Activated CD8-positive, alpha-beta memory T cell treated with anti-CD3 and anti-CD28 coated beads, Interleukin-2, amount 10 ng/mL, durations not matched to agents 7 days and 5 days (primary cell): ENCODE results near the gene ANK3. TPM values are rescaled to one million over a fixed set of nuclear protein-coding genes. Genes with fewer than 3 reads are reported as not detected.

Source experiments
- ATAC-seq: fragments of 150-1000 bp; cut with Tn5 transposase; one replicate; pipeline ENCODE4 v1.10.0; 2021; ENCODE audit warnings: moderate library complexity
- CTCF ChIA-PET: fragments of 350-600 bp; sonication (Branson Sonifier 250); formaldehyde crosslinking; loops from one replicate; lab custom pipeline; 2021; ENCODE audit warnings: antibody characterized with exemption; lab: Charles Lee
- DNase-seq: peaks from one replicate; pipeline ENCODE4 v3.0.0-alpha.2; 2020
- H3K27ac Mint-ChIP-seq: one replicate; pipeline ENCODE4 v1.8.0; 2021; ENCODE audit warnings: mild to moderate bottlenecking, mixed read lengths
- H3K27me3 Mint-ChIP-seq: one replicate; pipeline ENCODE4 v1.8.0; 2021; ENCODE audit warnings: mixed read lengths
- H3K36me3 Mint-ChIP-seq: one replicate; pipeline ENCODE4 v1.8.0; 2021; ENCODE audit warnings: mild to moderate bottlenecking, mixed read lengths
- H3K4me1 Mint-ChIP-seq: one replicate; pipeline ENCODE4 v1.8.0; 2021; ENCODE audit warnings: mixed read lengths
- H3K4me3 Mint-ChIP-seq: one replicate; pipeline ENCODE4 v1.8.0; 2021; ENCODE audit warnings: mild to moderate bottlenecking, moderate library complexity, mixed read lengths
- H3K9me3 Mint-ChIP-seq: one replicate; pipeline ENCODE4 v1.8.0; 2022; ENCODE audit warnings: low read depth, mixed read lengths
- total RNA-seq, 2 experiments: library from RNA; stranded (reverse); gene quantifications; one replicate each; pipeline ENCODE4 v1.2.3, GENCODE V29; 2021

The ANK3 gene
- total RNA-seq, 2 experiments from 2014 or later: 2.9 to 10.6 TPM

DNA sequence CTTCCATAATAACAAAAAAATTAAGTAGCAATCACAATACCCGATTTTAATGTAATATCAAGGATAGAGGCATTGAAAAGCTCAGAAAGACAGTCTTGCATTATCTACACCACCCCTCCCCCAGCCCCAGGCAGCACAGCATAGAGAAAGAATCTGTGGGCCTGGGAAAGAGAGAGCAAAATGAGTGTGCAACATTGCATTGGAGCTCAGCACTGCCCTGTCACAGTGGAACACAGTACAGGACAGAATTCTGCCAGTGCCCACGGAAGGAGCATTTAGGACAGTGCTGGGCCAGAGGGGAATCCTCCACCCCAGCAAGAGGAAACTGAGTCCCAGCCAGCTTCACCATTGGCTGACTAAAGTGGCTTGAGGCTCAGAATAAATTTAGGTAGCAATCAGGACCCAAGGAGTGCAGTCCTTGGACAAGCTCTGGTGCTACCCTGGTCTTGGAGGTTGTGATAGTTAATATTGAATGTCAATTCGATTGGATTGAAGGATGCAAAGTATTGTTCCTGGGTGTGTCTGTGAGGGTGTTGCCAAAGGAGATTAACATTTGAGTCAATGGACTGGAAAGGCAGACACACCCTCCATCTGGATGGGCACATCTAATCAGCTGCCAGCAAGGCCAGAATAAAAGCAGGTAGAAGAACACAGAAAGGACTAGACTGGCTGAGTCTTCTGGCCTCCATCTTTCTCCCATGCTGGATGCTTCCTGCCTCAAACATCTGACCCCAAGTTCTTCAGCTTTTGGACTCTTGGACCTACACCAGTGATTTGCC, 234.4 kb downstream of the ANK3 start:
- no peak overlapping the region for H3K4me3 Mint-ChIP-seq
- no peaks in the 10 kb centered on the region for H3K36me3 Mint-ChIP-seq
- no peak overlapping the region for H3K27ac Mint-ChIP-seq
- H3K27me3 Mint-ChIP-seq: peaks cover 3% of the 10 kb centered on the region
- ATAC-seq (no peak), DNase-seq (no peak)
- H3K9me3 Mint-ChIP-seq: no peaks in the 10 kb centered on the region
- H3K4me1 Mint-ChIP-seq: no peaks in the 10 kb centered on the region
- CTCF ChIA-PET: no interaction called here

DNA sequence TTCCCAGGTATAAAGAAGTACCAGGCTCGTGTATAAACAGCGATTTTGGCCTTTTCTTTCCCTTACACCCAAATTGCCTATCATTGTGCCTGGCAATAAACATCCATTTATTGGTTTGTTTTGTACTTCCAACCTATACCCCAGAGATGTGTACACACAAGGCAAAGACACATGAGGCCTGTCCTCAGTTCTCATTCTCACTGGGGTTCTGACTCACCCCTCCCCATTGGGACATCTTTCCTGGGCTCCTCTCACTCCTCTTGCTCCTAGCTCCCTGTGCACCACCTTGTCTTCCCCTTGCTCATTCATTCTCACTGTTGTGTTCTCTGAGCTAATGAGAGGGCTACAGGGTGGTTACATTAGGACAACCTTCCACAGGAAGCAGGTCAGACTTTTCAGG, 240.7 kb downstream of the ANK3 start:
- ATAC-seq: no peak

DNA sequence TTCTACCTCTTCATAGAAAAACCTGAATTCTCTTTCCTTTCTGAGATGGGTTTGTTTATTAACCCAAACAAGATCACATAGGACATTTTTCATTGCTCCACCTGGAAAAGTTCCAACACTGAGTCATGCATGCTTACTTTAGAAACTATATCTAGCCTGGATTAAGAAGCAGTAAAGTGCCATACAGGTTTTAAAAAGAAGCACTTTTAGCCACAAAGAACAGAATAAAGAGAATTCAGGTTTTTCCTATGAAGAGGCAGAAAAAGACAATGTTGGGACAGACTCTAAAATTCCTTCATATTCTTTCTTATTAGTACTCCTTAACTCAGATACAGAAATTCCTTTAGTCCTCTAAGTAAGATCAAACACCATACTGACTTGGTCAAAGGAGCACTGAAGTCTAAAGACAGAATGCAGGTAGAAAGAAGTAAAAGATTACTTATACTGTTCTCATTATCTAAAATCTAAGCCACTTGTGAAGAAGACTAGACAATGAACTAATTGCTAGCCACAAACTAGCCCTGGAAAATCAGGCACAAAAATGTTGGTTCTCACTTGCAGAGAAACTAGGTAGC, 241.3 kb downstream of the ANK3 start:
- peaks cover 3% of the 10 kb centered on the region for H3K27me3 Mint-ChIP-seq
- DNase-seq (no peak), ATAC-seq (no peak)
- H3K9me3 Mint-ChIP-seq: no peaks in the 10 kb centered on the region
- H3K4me3 Mint-ChIP-seq: no peak overlapping the region
- no peaks in the 10 kb centered on the region for H3K36me3 Mint-ChIP-seq
- no peak overlapping the region for H3K27ac Mint-ChIP-seq
- H3K4me1 Mint-ChIP-seq: no peaks in the 10 kb centered on the region
- CTCF ChIA-PET: interaction anchor here (1.1 kb wide), 1 partner anchor 12 kb away, joined by 3 read pairs; no protein-coding TSS in a partner anchor

More for the DNA sequence above, 240.7 kb downstream of the ANK3 start:
- no peak for DNase-seq
- no peak overlapping the region for H3K4me3 Mint-ChIP-seq
- H3K27me3 Mint-ChIP-seq: peaks cover 3% of the 10 kb centered on the region
- CTCF ChIA-PET: interaction anchor here (1.1 kb wide), 1 partner anchor 13 kb away, joined by 3 read pairs; no protein-coding TSS in a partner anchor
- H3K27ac Mint-ChIP-seq: no peak overlapping the region
- no peaks in the 10 kb centered on the region for H3K4me1 Mint-ChIP-seq
- no peaks in the 10 kb centered on the region for H3K36me3 Mint-ChIP-seq
- H3K9me3 Mint-ChIP-seq: no peaks in the 10 kb centered on the region

DNA sequence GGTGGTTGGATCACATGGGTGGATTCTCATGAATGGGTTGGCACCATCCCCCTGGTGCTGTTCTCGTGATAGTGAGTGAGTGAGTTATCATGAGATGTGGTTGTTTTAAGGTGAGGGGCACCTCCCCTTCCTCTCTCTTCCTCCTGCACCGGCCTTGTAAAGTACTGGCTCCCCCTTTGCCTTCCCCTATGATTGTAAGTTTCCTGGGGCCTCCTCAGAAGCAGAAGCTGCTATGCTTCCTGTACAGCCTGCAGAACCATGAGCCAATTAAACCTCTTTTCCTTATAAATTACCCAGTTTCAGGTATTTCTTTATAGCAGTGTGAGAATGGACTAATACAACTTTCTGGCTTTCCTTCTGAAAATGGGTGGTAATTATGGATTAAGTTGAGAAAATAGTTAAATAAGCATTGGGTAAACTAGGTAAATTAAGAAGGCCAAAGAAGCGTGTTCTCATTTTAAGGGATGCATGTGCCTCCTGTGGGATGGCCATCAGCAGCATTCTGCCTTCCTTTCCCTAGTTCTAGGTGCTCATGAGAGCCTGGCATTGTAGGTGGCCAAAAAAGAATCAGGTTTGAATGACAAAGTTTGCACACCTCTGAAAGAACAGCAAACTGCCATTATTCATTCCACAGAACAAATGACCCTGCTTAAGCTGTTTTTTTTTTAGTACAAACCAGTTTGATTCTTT, 242.0 kb downstream of the ANK3 start:
- Mint-ChIP-seq H3K27me3 (no peaks in the 10 kb centered on the region), H3K4me1 (no peaks in the 10 kb centered on the region), H3K36me3 (no peaks in the 10 kb centered on the region), H3K4me3 (no peak overlapping the region), H3K9me3 (no peaks in the 10 kb centered on the region), H3K27ac (no peak overlapping the region)
- CTCF ChIA-PET: no interaction called here
- ATAC-seq (no peak), DNase-seq (no peak)

DNA sequence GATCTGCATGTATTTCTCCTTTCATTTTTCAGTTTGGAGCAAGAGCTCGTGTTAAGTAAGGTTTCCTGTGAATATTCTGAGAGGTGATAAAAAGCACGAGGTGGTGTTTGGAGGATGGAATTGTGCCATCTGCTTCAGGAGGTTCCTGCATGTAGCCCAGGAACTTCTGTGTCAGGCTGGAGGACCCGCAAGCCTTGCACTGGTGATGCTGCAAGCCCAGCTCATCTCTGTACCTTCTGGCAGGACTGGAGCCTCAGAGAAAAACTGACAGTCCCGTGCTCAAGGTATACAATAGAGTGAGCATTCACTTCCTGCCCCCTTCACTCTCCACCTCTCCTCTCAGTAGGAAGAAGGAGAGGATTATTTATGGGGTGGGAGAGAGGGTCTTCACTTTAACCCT, 242.7 kb downstream of the ANK3 start:
- H3K27me3 Mint-ChIP-seq: no peaks in the 10 kb centered on the region
- H3K9me3 Mint-ChIP-seq: no peaks in the 10 kb centered on the region
- H3K27ac Mint-ChIP-seq: no peak overlapping the region
- DNase-seq (no peak), ATAC-seq (no peak)
- CTCF ChIA-PET: no interaction called here
- H3K4me1 Mint-ChIP-seq: no peaks in the 10 kb centered on the region
- H3K4me3 Mint-ChIP-seq: no peak overlapping the region
- no peaks in the 10 kb centered on the region for H3K36me3 Mint-ChIP-seq

DNA sequence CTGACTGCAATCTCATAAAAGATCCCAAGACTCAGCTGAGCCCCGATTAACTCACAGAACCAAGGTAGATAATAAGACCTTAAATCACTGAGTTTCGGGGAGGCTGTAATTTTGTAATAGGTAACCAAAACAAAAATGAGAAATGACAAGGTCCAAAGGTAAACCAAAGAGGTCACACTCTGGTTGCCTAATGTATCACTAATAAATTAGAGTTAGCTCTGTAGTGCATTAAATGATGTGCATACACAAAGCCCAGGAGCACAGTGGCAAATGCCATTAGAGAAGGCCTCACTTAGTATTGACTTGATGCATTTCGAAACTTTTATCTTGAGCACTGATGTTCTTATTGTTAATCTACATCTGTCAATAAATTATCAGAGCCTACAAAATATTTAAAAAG, 245.6 kb downstream of the ANK3 start:
- no peaks in the 10 kb centered on the region for H3K36me3 Mint-ChIP-seq
- no peak for ATAC-seq

DNA sequence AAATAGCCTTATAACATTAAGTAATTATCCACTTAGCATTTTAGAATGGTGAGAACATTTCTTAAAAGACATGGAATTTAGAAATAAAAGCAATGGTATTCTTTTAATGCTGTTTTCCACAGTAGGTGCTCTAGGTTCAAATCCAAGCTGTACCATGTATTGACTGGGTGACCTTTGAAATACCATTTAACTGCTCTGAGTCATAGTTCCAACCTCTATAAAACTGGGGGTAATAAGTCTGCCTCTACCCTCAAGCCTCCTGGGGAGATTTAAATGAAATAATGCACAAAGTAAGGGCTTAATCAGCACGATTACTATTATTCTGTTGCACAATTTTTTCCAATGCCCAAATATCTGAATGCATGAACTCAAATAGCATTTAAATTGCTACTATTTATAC, 246.9 kb downstream of the ANK3 start:
- no peak for ATAC-seq
- Mint-ChIP-seq H3K4me3 (no peak overlapping the region), H3K27me3 (peaks cover 2% of the 10 kb centered on the region), H3K4me1 (no peaks in the 10 kb centered on the region), H3K27ac (no peak overlapping the region), H3K9me3 (no peaks in the 10 kb centered on the region), H3K36me3 (no peaks in the 10 kb centered on the region)
- no peak for DNase-seq
- CTCF ChIA-PET: no interaction called here

More for the DNA sequence above, 245.6 kb downstream of the ANK3 start:
- H3K4me3 Mint-ChIP-seq: no peak overlapping the region
- no peak for DNase-seq
- H3K27ac Mint-ChIP-seq: no peak overlapping the region
- no peaks in the 10 kb centered on the region for H3K9me3 Mint-ChIP-seq
- CTCF ChIA-PET: no interaction called here
- no peaks in the 10 kb centered on the region for H3K4me1 Mint-ChIP-seq
- H3K27me3 Mint-ChIP-seq: no peaks in the 10 kb centered on the region

DNA sequence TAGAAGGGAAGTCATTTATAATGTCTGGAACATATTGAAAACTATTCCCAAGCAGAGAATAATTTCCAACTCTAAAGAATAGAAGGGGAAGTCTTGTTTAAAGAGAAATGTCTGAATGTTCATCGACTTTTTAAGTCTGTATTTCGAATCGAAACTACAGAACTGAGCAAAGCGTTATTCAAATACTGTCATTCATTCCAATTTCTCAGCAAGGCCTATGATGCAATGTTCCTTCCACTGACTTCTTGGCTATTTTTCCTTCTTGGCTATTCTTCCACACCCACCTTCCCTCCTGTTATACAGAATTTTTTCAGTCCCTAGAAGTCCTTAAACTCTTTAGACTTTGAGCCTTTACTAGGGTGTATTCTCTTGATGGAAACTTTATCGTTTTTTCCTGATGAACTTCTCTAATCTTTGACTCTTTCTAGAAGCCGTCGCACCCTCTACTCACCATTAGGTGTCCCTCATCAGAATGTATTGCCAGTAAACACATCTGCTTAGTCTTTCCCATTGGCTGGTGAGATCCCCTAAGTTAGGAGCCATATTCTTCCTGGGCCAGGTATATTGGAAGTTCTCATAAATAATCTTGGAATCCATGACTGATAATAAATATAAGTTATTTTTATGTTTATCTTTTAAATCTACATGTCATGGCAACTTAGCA, 247.6 kb downstream of the ANK3 start:
- no peak for ATAC-seq
- no peaks in the 10 kb centered on the region for H3K4me1 Mint-ChIP-seq
- CTCF ChIA-PET: no interaction called here
- H3K4me3 Mint-ChIP-seq: no peak overlapping the region
- H3K27ac Mint-ChIP-seq: no peak overlapping the region
- no peaks in the 10 kb centered on the region for H3K9me3 Mint-ChIP-seq
- H3K27me3 Mint-ChIP-seq: peaks cover 2% of the 10 kb centered on the region
- no peaks in the 10 kb centered on the region for H3K36me3 Mint-ChIP-seq
- no peak for DNase-seq

DNA sequence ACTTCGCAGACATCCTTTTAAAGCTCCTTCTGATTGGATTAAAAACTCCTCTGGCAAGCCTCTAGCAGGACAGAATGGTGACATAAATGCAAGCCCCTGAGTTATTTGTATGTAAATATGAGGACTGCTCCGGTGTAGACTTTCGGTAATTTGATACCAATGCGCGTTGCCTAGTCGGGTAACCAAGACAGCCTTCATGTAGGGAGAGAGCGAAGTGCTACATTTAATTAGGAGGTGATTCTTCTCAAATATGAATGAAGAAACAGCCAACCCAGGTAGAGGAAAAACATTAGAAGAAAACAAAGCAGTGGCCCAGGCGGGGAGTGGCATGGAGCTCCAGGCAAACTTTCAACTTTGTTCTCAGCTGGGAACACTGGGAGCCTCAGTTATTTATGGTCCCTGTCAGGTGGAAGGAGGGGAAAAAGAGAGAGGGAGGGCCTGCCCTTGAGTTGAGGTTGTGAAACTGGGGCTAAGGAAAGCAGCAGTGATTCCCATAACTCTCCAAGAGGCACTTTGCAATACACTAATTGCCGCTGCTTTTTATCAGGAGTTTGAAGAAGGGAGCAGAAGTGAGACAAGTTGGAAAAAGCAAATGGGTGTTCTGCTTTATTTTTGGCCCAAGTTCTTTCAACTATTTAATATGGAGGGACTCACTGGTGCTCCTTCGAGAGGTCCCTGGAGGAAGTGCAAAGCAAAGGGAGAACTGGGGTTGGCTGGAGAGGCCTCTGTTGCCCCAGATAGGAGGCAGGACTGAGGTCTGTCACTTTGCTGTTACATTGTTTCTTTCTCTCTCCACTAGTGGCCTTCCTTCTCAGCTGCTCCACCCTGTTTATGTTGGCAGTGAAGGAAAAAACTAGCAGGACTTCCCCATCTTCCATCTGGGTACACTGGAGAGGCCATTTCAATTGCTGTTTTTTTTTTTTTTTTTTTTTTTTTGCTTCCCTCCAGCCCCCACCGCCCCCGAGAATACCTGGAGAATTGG, 248.7 kb downstream of the ANK3 start:
- peaks cover 2% of the 10 kb centered on the region for H3K27me3 Mint-ChIP-seq
- no peaks in the 10 kb centered on the region for H3K9me3 Mint-ChIP-seq
- CTCF ChIA-PET: no interaction called here
- H3K4me3 Mint-ChIP-seq: no peak overlapping the region
- no peak overlapping the region for H3K27ac Mint-ChIP-seq
- ATAC-seq: no peak
- no peaks in the 10 kb centered on the region for H3K36me3 Mint-ChIP-seq
- no peaks in the 10 kb centered on the region for H3K4me1 Mint-ChIP-seq
- no peak for DNase-seq

DNA sequence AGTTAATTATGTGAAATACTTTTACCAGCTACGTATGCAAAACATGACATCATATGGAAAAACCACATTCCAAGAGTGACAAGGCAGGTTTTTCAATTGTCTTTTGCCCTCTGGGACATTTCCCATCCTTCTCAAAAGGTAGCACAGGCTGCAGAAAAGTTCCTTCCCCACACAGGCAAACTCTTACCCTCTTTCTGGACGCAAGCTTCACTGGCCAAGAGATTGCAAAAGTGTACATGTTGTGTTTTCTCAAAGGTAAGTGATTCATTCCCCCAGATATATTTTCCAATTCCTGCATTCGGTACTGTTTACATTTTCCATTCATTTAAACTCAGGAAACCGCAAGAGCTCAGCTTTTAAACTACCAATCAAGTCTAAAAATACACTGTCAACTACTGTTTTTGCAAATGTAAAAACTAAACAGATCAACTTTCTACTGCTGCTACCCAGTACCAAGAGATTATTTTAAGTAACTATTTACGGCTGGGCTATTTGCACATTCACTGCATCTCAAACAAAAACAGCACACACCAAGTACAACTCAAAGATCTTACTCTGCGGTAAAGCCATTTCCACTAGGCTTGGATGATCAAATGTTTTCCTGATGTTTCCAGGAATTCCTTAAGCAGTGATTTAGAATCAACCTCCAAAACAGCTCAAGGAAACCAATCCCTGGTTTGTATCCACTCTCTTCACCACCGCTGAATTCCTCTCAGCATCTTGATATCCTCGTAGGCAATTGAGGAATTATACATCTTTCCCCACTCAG, 249.7 kb downstream of the ANK3 start:
- Mint-ChIP-seq H3K4me3 (no peak overlapping the region), H3K4me1 (no peaks in the 10 kb centered on the region), H3K27ac (no peak overlapping the region), H3K27me3 (peaks cover 2% of the 10 kb centered on the region), H3K9me3 (no peaks in the 10 kb centered on the region), H3K36me3 (no peaks in the 10 kb centered on the region)
- ATAC-seq (no peak), DNase-seq (no peak)
- CTCF ChIA-PET: no interaction called here

DNA sequence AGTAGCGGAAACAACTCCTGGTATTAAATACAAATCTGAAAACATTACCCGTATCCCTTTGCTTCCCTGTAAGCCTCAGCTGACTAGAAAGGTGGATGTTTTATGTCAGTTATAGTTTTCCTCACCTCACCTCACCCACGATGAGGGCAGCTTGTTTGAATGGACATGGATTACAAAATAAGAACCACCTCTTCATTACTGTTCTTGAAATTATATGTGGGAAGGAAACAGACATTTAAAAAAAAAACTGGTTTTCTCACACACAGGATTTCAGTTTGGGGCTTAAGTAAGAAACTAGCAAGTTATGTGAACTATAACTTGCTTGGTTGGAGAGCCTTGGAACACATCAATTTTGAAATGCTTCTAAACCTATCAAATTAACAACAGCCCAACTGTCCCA, 250.4 kb downstream of the ANK3 start:
- no peaks in the 10 kb centered on the region for H3K9me3 Mint-ChIP-seq
- CTCF ChIA-PET: no interaction called here
- H3K36me3 Mint-ChIP-seq: no peaks in the 10 kb centered on the region
- H3K4me1 Mint-ChIP-seq: no peaks in the 10 kb centered on the region
- H3K27me3 Mint-ChIP-seq: peaks cover 2% of the 10 kb centered on the region
- H3K27ac Mint-ChIP-seq: no peak overlapping the region
- DNase-seq (no peak), ATAC-seq (no peak)
- H3K4me3 Mint-ChIP-seq: no peak overlapping the region

DNA sequence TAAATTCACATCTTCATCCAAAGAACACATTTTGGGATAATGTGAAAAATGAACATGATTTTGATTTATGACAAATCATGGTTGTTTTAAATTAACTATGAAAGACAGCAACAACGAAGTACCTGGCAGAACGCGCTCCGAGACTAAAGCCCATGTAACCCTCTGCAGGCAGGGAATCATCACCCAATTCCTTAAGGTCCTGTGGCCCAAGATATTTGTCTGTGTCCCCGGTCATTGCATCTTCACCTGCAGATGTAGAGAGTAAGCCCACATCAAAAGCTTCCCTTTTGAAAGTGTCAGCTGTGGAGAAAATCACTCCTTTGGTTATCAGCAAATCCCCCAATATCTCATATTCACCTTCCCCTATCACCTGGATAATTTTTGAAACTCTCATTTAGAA, 250.8 kb downstream of the ANK3 start:
- no peak for DNase-seq
- Mint-ChIP-seq H3K36me3 (no peaks in the 10 kb centered on the region), H3K4me1 (no peaks in the 10 kb centered on the region), H3K9me3 (no peaks in the 10 kb centered on the region), H3K27ac (no peak overlapping the region), H3K4me3 (no peak overlapping the region), H3K27me3 (peaks cover 4% of the 10 kb centered on the region)
- CTCF ChIA-PET: no interaction called here
- no peak for ATAC-seq
